GM23338 (cell line): ENCODE measurements around the gene RORC.

ENCODE experiments used
- CTCF ChIP-seq, 2 experiments: fragments of 200-600 bp in 1 of 2; sonication (generic) in 1 of 2; conservative IDR thresholded peaks; 2 replicates each; pipeline versions ENCODE4 v1.5.1 to v1.6.1; 2016 to 2017; ENCODE audit warnings: antibody characterized with exemption in 2 of 2, low read depth in 2 of 2, mild to moderate bottlenecking in 2 of 2, moderate library complexity in 1 of 2
- EZH2 ChIP-seq: fragments of 200-600 bp; sonication (generic); IDR thresholded peaks from one replicate; pipeline ENCODE4 v1.8.0; 2017; ENCODE audit warnings: antibody characterized with exemption, mild to moderate bottlenecking, low read depth; ENCODE audit not compliant: unreplicated experiment
- EZH2phosphoT487 ChIP-seq: fragments of 200-600 bp; sonication (generic); IDR thresholded peaks from one replicate; pipeline ENCODE4 v1.8.1; 2018; ENCODE audit warnings: antibody characterized with exemption; ENCODE audit not compliant: unreplicated experiment
- POLR2AphosphoS5 ChIP-seq: IDR thresholded peaks from 2 replicates; pipeline ENCODE4 v1.6.1; 2016; ENCODE audit warnings: antibody characterized with exemption, low read depth
- REST ChIP-seq: IDR thresholded peaks from one replicate; pipeline ENCODE4 v1.6.1; 2018; ENCODE audit warnings: antibody characterized with exemption; ENCODE audit not compliant: unreplicated experiment
- STAT1 ChIP-seq: IDR thresholded peaks from one replicate; pipeline ENCODE4 v1.6.1; 2016; ENCODE audit warnings: antibody characterized with exemption; ENCODE audit not compliant: unreplicated experiment

GRCh38 chr1:151853411-151853943, 21.9 kb upstream of the RORC start, which contains the start of gene THEM5:
- TF ChIP-seq CTCF (conservative IDR thresholded peaks at IDR 0.05; ENCODE audit: low read depth in 2 of 2) (peak in 1 of 2 experiments; percentile 20; a peak in 1 of 4 replicates), POLR2AphosphoS5 (no peak), REST (no peak), EZH2phosphoT487 (no peak), EZH2 (no peak), STAT1 (no peak)
